ENCODE results near the gene ZBTB46. TPM values are rescaled to one million over a fixed set of nuclear protein-coding genes. Genes with fewer than 3 reads are reported as not detected.
A peak's percentile ranks its signal among the peaks of the same experiment; 100 is the strongest.

Gene ZBTB46
- total and polyA plus RNA-seq, 2 experiments from 2014 or later: 2.0 to 4.0 TPM

GRCh38 chr20:63821811-63822210, 9.3 kb downstream of the ZBTB46 start:
- no peak for DNase-seq (ENCODE audit: low spot score)
- Histone ChIP-seq H3K36me3 (replicated peaks; ENCODE audit: insufficient read depth, low read depth) (no peaks in the 10 kb centered on the region), H3K27me3 (no peaks in the 10 kb centered on the region), H3K4me3 (no peak overlapping the region), H3K9me2 (replicated peaks; ENCODE audit: insufficient read depth) (no peaks in the 10 kb centered on the region), H3K4me1 (ENCODE audit: insufficient read depth) (no peaks in the 10 kb centered on the region), H3K27ac (no peak overlapping the region), H3K79me2 (no peaks in the 10 kb centered on the region), H4K20me1 (ENCODE audit: insufficient read depth, poor library complexity, severe bottlenecking) (no peaks in the 10 kb centered on the region), H3K4me2 (no peak overlapping the region), H2AFZ (no peak overlapping the region), H3K9me3 (ENCODE audit: low read depth) (no peaks in the 10 kb centered on the region)
- TF ChIP-seq EZH2 (IDR thresholded peaks at IDR 0.05; ENCODE audit: borderline replicate concordance) (no peak), CTCF (IDR thresholded peaks at IDR 0.05; ENCODE audit: poor library complexity) (no peak), EZH2phosphoT487 (IDR thresholded peaks at IDR 0.05; ENCODE audit: low read depth, severe bottlenecking, unreplicated experiment) (no peak)
- WGBS (ENCODE audit: low lambda C conversion rate, missing lambda C conversion rate): 98% methylated on average over 8 of the region's 8 CpGs

- Histone ChIP-seq H2AFZ (no peak overlapping the region), H3K27me3 (no peaks in the 10 kb centered on the region), H3K36me3 (replicated peaks; ENCODE audit: insufficient read depth, low read depth) (no peaks in the 10 kb centered on the region), H4K20me1 (ENCODE audit: insufficient read depth, poor library complexity, severe bottlenecking) (no peaks in the 10 kb centered on the region), H3K9me2 (replicated peaks; ENCODE audit: insufficient read depth) (no peaks in the 10 kb centered on the region), H3K9me3 (ENCODE audit: low read depth) (no peaks in the 10 kb centered on the region), H3K4me3 (no peak overlapping the region), H3K27ac (no peak overlapping the region), H3K4me1 (ENCODE audit: insufficient read depth) (no peaks in the 10 kb centered on the region), H3K4me2 (no peak overlapping the region), H3K79me2 (no peaks in the 10 kb centered on the region)
- DNase-seq (ENCODE audit: low spot score): no peak
- no peak for TF ChIP-seq EZH2 (IDR thresholded peaks at IDR 0.05; ENCODE audit: borderline replicate concordance)
- peak; percentile 20 for TF ChIP-seq CTCF (IDR thresholded peaks at IDR 0.05; ENCODE audit: poor library complexity)
- 68% methylated on average over 23 of the region's 24 CpGs for WGBS (ENCODE audit: low lambda C conversion rate, missing lambda C conversion rate)
Measured at GRCh38 chr20:63819224-63819921, 11.7 kb downstream of the ZBTB46 start.

GRCh38 chr20:63815615-63816253, 15.3 kb downstream of the ZBTB46 start:
- Histone ChIP-seq H3K36me3 (replicated peaks; ENCODE audit: insufficient read depth, low read depth) (no peaks in the 10 kb centered on the region), H3K79me2 (no peaks in the 10 kb centered on the region), H3K27me3 (no peaks in the 10 kb centered on the region), H3K4me3 (no peak overlapping the region), H3K9me3 (ENCODE audit: low read depth) (no peaks in the 10 kb centered on the region), H4K20me1 (ENCODE audit: insufficient read depth, poor library complexity, severe bottlenecking) (no peaks in the 10 kb centered on the region), H3K4me2 (no peak overlapping the region), H3K9me2 (replicated peaks; ENCODE audit: insufficient read depth) (no peaks in the 10 kb centered on the region), H2AFZ (no peak overlapping the region), H3K4me1 (ENCODE audit: insufficient read depth) (no peaks in the 10 kb centered on the region), H3K27ac (no peak overlapping the region)
- 97% methylated on average over 14 of the region's 14 CpGs for WGBS (ENCODE audit: low lambda C conversion rate, missing lambda C conversion rate)
- TF ChIP-seq EZH2phosphoT487 (IDR thresholded peaks at IDR 0.05; ENCODE audit: low read depth, severe bottlenecking, unreplicated experiment) (no peak), CTCF (IDR thresholded peaks at IDR 0.05; ENCODE audit: poor library complexity) (no peak), EZH2 (IDR thresholded peaks at IDR 0.05; ENCODE audit: borderline replicate concordance) (no peak)
- no peak for DNase-seq (ENCODE audit: low spot score)

All from hepatocyte (in vitro differentiated cells).